ENCODE data around the gene STAC2. TPM values are rescaled to one million over a fixed set of nuclear protein-coding genes. Genes with fewer than 3 reads are reported as not detected.

STAC2 gene
- total RNA-seq, 1 experiment from 2014 or later = not detected

DNA sequence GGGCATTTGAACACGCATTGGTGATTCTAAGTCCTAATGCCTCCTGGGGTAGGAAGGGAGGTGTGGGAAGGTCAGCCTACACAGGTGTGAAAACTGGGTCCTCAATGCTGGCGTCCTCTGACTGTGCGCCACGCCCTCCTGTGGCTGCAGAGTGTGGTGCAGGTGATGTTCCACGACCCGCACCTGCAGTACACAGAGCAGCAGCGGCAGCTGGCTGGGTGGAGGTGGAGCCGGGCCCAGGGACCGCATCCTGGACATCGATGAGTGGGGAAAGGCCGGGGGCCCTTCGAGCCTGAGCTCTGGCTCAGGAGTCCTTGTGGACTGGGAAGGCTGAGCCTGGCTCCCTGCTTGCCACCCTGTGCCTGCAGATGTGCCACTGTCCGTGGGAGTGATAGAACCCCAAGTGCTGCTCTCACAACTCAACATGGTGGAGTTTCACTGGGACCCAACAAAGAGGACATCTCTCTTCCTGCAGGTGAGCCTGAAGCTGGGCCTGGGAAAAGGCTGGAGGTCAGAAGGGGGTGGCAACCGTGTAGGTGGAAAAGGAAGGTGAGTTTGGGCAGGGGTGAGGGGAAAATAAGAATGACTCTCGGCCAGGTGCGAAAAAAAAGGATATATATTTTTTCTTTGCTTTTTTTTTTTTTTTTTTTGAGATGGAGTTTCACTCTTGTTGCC lies 14.0 kb upstream of the STAC2 start:
- Histone ChIP-seq H3K4me3 (no peak overlapping the region), H3K9me3 (replicated peaks) (no peaks in the 10 kb centered on the region)
- no peak for DNase-seq (ENCODE audit: low read depth in 1 of 2, low spot score in 2 of 2)

DNA sequence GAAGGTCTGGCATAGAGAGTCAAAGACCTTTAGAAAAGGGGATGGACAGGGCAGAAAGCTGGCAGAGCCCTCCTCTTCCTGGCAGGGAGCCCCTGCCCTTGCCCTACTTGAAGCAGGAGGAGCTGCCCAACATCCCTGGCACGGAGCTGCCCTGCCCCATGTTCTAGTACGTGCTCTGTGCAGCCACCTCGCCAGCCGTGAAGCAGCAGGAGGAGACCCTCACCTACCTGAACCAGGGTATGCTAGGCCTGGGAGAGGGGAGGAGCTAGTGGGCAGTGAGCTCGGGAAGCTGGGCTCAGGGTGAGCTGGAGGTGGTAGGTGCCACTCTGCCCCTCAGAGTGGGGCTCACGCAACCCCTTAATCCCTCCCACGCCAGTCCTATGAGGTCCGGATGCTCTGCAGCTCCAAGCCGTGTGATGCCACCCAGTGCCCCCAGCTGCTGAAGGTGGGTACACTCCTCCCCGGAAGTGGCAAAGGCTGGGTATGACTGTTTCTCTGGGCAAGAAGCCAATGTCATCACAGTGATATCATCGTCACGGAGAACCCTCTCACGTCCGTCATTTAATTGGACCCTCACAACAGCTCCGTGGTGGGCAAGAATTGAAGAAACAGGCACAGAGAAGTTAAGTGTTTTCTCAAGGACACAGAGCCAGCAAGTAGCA lies 12.7 kb upstream of the STAC2 start:
- no peak overlapping the region for H3K4me3 ChIP-seq
- H3K27ac ChIP-seq = no peak overlapping the region
- H3K4me1 ChIP-seq (replicated peaks) = peaks cover 9% of the 10 kb centered on the region
- no peaks in the 10 kb centered on the region for H3K9me3 ChIP-seq (replicated peaks)
- H3K36me3 ChIP-seq = no peaks in the 10 kb centered on the region
- DNase-seq (ENCODE audit: low read depth in 1 of 2, low spot score in 2 of 2) = peak in 1 of 2 experiments; percentile 42
- no peaks in the 10 kb centered on the region for H3K27me3 ChIP-seq (replicated peaks)

More for the DNA sequence above, 14.0 kb upstream of the STAC2 start:
- Histone ChIP-seq H3K27ac (no peak overlapping the region), H3K4me1 (replicated peaks) (peaks cover 9% of the 10 kb centered on the region), H3K27me3 (replicated peaks) (no peaks in the 10 kb centered on the region), H3K36me3 (no peaks in the 10 kb centered on the region)

DNA sequence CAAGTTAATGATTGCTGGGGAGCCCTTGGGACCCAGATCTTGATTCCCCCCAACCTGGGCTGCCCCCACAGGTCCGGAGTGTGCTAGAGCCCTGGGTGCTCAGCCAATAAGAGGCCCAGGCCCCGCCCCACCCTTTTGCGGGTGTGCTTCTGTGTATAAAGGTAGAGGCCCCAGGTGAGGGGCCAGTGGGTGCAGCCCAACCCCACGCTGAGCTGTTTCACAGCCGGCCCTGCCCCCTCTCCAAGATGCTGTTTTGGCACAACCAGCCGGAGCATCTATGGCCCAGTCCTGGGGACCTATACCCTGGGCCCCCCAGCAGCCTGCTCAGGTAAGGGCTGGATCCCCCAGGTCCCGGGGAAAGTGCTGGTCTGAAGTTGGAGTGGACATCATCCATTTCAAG lies 11.8 kb upstream of the STAC2 start:
- H3K4me3 ChIP-seq = no peak overlapping the region
- no peaks in the 10 kb centered on the region for H3K36me3 ChIP-seq
- H3K9me3 ChIP-seq (replicated peaks) = no peaks in the 10 kb centered on the region
- no peak for DNase-seq (ENCODE audit: low read depth in 1 of 2, low spot score in 2 of 2)
- no peaks in the 10 kb centered on the region for H3K27me3 ChIP-seq (replicated peaks)
- H3K27ac ChIP-seq = no peak overlapping the region
- H3K4me1 ChIP-seq (replicated peaks) = peaks cover 9% of the 10 kb centered on the region

DNA sequence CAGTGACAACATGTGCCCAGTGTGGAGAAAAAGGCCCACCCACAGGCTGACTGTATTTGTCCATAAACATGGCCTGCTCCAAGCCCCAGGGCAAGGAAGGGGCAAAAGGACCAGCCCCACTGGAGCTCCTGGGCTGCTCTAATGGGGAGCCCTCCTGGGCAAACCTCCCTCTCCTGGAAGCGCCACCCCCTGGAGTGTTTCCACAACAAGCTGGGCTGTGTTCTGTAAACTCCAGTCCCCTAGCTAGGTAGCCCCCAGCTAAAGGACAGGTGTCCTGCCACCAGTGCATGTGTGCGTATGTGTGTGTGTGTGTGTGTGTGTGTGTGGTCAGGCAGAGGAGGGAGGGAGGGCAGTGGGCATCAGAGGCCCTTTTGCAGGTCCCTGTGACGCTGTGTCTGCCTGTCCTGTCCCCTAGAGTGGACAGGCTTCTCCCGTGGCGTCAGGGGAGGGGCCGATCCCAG lies 11.3 kb upstream of the STAC2 start:
- no peaks in the 10 kb centered on the region for H3K36me3 ChIP-seq
- no peaks in the 10 kb centered on the region for H3K27me3 ChIP-seq (replicated peaks)
- peaks cover 9% of the 10 kb centered on the region for H3K4me1 ChIP-seq (replicated peaks)
- no peak overlapping the region for H3K4me3 ChIP-seq
- H3K9me3 ChIP-seq (replicated peaks) = no peaks in the 10 kb centered on the region
- no peak overlapping the region for H3K27ac ChIP-seq
- DNase-seq (ENCODE audit: low read depth in 1 of 2, low spot score in 2 of 2) = no peak

DNA sequence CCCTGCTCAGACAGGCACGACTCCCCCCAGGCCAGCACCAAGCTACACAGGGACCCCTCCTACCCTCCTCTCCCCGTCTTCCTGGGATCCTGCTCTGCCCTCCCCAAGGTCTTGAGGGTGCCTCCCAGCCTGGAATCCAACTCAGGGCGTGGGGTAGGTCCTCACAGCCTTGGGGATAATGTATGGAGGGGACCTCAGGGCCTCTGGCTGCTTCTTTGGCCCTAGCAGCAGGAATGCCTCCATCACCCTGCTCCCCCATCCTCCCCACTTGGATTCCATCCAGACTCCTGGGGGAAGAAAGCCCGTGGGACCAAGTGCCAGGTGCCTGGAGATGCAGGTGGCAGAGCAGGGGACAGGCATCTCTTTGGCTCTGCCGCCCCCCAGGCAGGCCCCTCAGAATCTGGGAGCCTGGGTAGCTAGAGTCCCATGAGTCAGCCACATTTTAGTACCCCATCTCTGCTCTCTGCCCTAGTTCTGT lies 10.7 kb upstream of the STAC2 start:
- Histone ChIP-seq H3K27ac (no peak overlapping the region), H3K36me3 (no peaks in the 10 kb centered on the region), H3K9me3 (replicated peaks) (no peaks in the 10 kb centered on the region), H3K27me3 (replicated peaks) (no peaks in the 10 kb centered on the region), H3K4me1 (replicated peaks) (peaks cover 9% of the 10 kb centered on the region), H3K4me3 (no peak overlapping the region)
- DNase-seq (ENCODE audit: low read depth in 1 of 2, low spot score in 2 of 2) = no peak

DNA sequence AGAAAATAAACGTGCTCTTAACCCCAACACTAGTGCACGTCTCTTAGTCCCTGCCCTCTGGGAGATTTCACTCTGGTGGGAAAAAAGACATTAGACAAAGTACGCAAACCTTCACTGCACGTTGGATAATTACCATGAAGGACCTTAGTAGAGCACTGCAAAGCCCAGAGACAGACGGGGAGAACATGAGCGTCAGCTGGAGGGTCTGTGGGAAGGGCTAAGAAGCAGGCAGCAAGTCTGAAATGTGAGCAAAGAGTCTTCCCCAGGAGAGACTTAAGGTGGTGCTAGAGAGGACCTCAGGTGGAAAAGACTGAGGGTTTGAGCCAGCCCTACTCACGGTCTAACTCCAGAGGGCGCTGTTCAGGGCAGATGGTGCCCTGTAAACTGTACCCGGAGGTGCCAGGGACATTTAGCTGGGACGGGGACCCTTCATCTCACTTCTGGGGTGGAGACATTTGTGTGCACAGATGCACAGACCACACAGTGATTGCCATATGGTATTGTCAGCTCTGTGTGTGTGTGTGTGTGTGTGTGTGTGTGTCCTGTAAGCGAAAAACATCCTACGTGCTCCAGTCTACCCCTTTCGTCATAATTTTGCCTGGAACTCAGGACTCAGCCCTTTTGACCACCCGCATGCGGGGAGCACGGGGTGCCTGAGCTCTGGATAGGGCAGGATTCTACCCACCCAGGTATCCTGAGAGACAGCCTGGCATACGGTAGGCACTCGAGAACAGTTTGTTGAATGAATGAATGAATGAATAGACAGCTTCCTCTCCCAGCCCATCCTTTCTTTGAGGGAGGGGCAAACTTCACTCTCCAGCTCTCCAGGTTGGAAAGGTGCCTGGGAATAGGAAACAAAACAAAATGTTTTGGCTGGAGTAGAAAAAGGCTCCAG lies 10.1 kb upstream of the STAC2 start:
- peak in 1 of 2 experiments; percentile 38 for DNase-seq (ENCODE audit: low read depth in 1 of 2, low spot score in 2 of 2)
- H3K36me3 ChIP-seq = no peaks in the 10 kb centered on the region
- H3K9me3 ChIP-seq (replicated peaks) = no peaks in the 10 kb centered on the region
- no peaks in the 10 kb centered on the region for H3K27me3 ChIP-seq (replicated peaks)
- no peak overlapping the region for H3K27ac ChIP-seq
- H3K4me3 ChIP-seq = no peak overlapping the region
- peaks cover 9% of the 10 kb centered on the region for H3K4me1 ChIP-seq (replicated peaks)

DNA sequence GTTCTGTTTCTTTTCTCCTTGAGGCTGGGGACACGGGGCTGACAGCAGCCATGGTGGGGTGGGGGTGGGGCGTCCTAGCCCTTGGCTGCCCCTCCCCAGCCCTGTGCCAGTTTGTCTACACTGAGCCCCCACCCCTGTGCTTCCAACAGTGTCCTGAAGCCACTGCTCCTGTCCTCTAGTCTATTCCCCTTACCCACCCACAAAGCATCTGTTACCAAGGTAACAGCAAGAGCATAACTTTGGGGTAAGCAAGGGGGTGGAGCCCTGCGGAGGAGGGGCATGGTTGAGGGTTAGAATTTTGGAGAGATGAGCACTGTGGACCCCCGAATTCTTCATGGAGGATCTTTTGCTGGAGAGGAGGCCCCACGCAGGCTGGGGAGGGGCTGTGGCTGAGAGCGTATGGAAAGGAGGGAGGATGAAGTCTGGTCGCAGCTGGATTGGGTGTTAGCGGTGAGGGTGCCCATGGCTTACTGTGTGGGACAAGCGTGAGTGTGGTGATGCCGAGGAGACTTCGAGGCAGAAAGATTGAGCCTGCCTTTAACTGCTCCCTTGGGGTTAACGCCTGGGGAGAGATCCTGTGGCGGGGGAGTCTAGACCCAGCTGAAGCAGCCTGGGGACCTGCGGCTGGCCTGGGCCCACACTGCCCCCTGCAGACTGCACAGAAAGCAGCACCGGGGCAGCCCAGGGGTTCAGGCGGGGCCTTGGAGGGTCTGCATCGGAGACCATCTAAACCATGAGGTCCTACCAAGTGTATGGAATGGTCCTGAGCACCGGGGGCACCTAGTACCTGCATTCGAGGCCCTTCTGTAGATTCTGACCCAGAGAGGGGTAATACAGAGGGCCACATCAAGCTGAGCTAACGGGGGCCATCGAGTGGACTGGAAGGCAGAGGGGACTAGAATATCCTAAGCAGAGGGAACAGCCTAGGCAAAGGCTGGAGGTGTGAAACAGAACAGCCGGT lies 6.1 kb upstream of the STAC2 start:
- Histone ChIP-seq H3K36me3 (no peaks in the 10 kb centered on the region), H3K9me3 (replicated peaks) (no peaks in the 10 kb centered on the region), H3K4me1 (replicated peaks) (peaks cover 11% of the 10 kb centered on the region), H3K4me3 (no peak overlapping the region), H3K27ac (no peak overlapping the region), H3K27me3 (replicated peaks) (no peaks in the 10 kb centered on the region)
- DNase-seq (ENCODE audit: low read depth in 1 of 2, low spot score in 2 of 2) = no peak

DNA sequence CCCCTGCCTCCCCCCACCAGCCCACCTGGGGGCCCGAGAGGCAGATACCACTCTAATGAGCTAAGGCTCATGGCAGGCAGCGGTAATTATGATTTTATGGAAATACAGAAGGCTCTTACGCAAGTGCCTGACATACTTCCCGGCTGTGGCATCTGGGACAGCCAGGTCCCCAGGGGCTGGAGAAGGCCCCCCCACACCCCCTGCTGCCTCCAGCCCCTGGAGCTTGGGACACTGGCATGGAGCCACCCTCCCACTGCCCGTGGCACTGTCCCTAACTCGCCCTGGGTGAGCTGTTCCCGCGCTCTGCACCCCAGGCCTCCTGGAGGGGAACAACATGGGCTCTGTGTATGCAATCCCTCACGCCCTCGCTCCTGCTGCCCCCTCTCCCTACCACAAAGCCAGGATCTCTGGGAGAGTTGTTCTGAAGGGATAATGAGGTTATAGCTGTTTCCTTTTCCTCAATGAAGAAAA lies 5.4 kb upstream of the STAC2 start:
- Histone ChIP-seq H3K4me3 (no peak overlapping the region), H3K4me1 (replicated peaks) (peaks cover 13% of the 10 kb centered on the region), H3K27me3 (replicated peaks) (peaks cover 5% of the 10 kb centered on the region), H3K27ac (no peak overlapping the region), H3K36me3 (no peaks in the 10 kb centered on the region), H3K9me3 (replicated peaks) (no peaks in the 10 kb centered on the region)
- no peak for DNase-seq (ENCODE audit: low read depth in 1 of 2, low spot score in 2 of 2)

DNA sequence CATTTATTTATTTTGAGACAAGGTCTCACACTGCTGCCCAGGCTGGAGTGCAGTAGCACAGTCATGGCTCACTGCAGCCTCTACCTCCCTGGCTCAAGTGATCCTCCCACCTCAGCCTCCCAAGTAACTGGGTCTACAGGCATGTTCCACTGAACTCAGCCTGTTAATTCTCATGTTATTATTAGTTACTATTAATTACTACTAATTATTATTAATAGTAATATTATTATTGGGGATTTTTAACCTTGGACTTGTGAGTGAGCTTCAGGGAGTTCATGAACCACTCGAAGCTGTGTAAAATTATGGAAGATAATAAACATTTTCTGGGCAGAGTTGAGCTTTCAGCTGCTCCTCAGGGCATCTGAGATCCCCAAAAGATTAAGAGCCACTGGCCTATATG lies 4.6 kb upstream of the STAC2 start:
- peaks cover 19% of the 10 kb centered on the region for H3K4me1 ChIP-seq (replicated peaks)
- H3K36me3 ChIP-seq = no peaks in the 10 kb centered on the region
- no peak overlapping the region for H3K4me3 ChIP-seq
- H3K9me3 ChIP-seq (replicated peaks) = no peaks in the 10 kb centered on the region
- peaks cover 11% of the 10 kb centered on the region for H3K27me3 ChIP-seq (replicated peaks)
- DNase-seq (ENCODE audit: low read depth in 1 of 2, low spot score in 2 of 2) = no peak
- no peak overlapping the region for H3K27ac ChIP-seq

DNA sequence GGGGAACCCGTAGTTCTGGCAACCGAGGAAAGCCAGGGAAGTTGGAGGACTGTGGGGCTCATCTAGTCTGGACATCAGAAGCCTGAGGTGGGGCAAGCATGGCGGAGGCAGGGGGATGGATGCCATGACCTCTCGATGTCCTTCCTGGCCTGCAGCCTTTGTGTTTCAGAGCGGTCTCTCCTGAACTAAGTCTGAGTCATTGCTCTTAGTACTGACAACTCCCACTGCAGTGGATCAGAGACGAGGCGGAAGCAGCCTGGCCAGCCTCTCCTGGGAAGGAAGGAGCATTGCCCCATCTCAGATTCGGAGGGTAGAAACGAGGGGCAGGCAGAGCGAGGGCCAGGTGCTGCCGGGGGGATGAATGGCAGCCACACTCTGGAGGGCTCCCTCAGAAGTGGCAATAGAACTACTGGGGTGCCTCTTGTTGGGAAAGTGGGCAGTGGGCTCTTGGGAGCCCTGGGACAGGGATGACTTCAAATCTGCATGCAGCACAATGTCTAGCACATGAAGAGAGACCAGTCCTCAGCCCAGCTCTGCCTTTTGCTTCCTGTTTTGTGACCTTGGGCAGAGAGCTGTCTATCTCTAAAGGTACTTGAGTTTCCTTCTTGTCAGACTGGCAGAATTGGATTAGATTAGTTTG lies 3.6 kb upstream of the STAC2 start:
- no peaks in the 10 kb centered on the region for H3K36me3 ChIP-seq
- no peak overlapping the region for H3K4me3 ChIP-seq
- DNase-seq (ENCODE audit: low read depth in 1 of 2, low spot score in 2 of 2) = peak; percentile 44 to 59
- H3K27ac ChIP-seq = peak overlapping the region; percentile 73
- H3K9me3 ChIP-seq (replicated peaks) = no peaks in the 10 kb centered on the region
- H3K27me3 ChIP-seq (replicated peaks) = peaks cover 21% of the 10 kb centered on the region
- H3K4me1 ChIP-seq (replicated peaks) = peaks cover 25% of the 10 kb centered on the region

DNA sequence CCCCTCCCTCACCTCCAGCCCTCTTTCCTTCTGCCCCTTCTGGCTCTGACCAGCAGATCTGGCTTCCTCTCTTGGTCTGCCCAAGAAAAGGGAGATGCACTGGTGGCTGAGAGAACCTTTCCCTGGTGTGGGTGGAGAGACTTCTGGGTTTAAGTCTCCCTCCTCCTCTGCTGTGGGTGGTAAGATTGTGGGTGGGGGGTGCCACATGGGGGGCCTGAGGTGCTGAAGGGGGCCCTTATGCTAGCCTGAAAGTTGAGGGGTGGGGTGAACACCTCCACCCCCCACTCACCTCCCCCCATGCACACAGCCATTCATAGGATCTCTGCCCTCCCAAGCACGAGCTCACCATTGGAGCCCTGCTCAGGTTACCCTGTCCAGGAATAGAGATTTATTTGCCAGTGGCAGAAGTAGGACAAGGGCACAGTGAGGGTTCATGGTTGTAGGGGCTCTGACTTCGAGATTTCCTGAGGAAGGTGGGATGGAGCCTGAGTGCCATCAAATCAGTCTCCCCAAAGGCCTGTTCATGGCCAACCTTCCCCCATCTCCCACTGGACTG lies 1.7 kb upstream of the STAC2 start:
- Histone ChIP-seq H3K27ac (no peak overlapping the region), H3K4me1 (replicated peaks) (peaks cover 25% of the 10 kb centered on the region), H3K4me3 (no peak overlapping the region), H3K36me3 (no peaks in the 10 kb centered on the region), H3K9me3 (replicated peaks) (no peaks in the 10 kb centered on the region), H3K27me3 (replicated peaks) (peaks cover 27% of the 10 kb centered on the region)
- no peak for DNase-seq (ENCODE audit: low read depth in 1 of 2, low spot score in 2 of 2)

DNA sequence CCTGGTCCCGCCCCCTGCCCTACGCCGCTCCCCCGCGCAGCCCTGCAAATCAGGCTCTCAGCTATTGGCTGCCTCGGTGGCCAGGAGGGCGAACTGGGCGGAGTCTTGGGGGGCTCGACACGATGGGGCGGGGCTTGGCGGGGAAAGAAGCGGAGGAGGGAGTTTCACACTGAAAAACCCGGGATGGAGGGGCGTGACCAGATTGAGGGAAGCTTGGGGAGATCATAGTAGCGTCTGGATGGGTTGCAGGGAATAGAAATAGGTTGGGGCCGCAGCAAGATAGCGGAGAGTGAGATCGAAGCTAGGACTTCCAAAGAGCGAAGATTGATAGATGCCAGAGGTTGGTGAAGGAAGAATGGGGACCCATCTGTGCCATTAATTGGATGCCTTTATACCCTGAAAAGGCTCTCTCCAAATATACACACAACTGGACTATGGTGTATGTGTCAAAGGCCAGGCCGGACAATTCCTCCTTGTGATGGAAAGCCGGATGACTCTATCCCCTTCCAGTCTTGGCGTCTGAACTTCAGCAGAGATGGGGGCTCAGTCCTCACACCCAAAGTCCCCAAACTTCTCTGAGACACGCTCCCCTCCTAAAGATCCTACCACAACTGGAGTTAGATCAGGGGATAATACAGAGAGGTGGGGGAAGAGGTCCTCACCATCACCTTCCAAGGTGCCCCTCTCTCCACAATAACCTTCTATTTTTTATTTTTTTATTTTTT lies 376 bp upstream of the STAC2 start:
- Histone ChIP-seq H3K9me3 (replicated peaks) (no peaks in the 10 kb centered on the region), H3K4me3 (peak overlapping the region; percentile 22), H3K27me3 (replicated peaks) (peaks cover 27% of the 10 kb centered on the region), H3K36me3 (no peaks in the 10 kb centered on the region), H3K27ac (no peak overlapping the region), H3K4me1 (replicated peaks) (peaks cover 25% of the 10 kb centered on the region)
- DNase-seq (ENCODE audit: low read depth in 1 of 2, low spot score in 2 of 2) = peak in 1 of 2 experiments; percentile 75
